ENCODE data around the gene SSBP2.
"Not testable (repeated sequence)": the region's sequence is repeated elsewhere in the genome, so short reads cannot be mapped to it uniquely, and the experiment has no call there.

Gene SSBP2

DNA sequence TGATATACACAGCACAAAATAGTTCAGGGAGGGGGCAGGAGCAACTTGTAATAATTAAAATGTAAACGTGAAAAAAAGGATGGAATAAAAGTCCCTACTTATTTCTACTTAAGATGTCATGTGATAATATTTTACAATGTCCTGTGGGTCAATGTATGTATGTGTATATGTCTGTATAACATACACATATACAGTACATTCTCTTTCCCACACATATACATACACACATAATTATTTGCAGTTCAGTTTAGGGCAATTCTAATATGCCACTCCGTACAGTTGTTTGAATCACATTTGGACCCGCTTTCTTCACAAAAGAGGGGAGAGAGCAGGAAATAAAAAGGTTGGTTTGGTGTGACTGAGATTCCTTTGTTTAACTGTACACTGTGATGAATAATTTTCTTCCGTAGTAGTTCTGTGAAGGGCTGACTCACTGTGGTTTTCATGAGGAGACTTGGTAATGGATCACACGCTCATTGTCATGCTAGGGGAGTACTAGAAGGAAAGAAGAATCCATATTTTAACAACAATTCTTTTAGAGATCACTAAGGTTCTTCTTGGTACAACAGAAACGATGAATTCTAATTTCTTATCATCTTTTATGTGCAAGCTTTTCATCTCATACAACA, 330.7 kb downstream of the SSBP2 start:
- DNase-seq: no peak

DNA sequence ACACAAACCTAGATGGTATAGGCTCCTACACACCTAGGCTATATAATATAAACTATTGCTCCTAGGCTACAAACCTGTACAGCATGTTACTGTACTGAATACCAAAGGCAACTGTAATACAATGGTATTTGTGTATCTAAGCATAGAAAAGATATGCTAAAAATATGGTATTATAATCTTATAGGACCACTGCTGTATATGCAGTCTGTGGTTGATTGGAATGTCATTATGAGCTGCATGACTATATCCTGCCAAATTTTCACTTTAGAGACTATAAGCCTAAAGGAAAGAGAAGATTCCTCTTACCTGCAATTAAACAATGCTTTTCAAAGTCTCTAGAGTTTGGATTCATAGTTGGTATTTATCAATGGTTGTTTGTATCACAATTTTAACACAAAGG, 332.3 kb downstream of the SSBP2 start:
- no peak for DNase-seq

- DNase-seq: no peak
Observed at GRCh38 chr5:81417052-81417451, 333.8 kb downstream of the SSBP2 start.

DNA sequence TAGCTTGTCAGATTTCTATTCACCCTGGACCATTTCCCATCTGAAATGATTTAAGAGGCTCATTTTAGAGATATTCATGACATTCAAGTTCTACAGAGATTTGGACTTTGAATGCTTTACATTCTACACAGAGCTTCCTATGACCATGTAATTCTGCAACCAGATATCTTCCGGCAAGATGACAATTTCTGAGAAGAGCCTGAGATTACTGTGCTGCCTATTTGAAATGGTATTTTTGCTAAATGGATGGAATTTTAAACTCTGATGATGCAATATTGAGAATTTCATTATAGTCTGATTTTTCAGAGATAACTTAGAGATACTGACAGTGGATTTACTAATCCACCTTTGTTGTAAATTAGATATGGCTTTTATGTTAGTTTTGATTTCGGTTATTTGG, 341.0 kb downstream of the SSBP2 start:
- DNase-seq: no peak

DNA sequence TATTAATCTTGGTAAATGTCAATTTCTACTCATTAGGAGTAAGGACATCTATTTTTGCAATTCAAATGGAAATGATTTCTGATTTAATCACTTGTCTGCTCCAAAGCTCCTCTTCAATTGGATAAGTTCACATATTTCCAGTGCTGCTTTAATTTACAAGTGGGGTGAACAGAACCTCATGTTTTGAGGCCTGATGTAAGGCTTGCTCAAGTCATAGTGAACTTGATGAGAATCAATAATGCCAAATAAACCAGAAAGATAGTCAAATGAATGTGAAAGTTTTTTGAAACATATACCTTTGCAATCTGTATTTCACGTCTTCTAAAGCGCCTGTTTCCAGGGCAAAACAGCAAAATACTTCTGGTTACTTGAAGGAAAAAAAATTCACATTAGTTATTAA, 341.5 kb downstream of the SSBP2 start:
- no peak for DNase-seq

GRCh38 chr5:81408496-81408895, 342.4 kb downstream of the SSBP2 start:
- DNase-seq: no peak

DNA sequence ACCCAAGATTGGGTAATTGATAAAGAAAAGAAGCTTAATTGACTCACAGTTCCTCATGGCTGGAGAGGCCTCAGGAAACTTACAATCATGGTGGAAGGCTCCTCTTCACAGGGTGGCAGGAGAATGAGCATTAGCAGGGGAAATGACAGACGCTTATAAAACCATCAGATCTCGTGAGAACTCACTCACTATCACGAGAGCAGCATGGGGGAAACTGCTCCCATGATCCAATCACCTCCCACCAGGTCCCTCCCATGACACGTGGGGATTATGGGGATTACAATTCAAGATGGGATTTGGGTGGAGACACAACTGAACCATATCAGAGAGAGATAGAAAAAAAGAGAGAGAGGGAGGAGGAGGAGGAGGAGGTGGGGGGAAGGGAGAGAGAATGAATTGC, 343.1 kb downstream of the SSBP2 start:
- not testable (repeated sequence) for DNase-seq

- no peak for DNase-seq
Observed at GRCh38 chr5:81405126-81405891, 345.6 kb downstream of the SSBP2 start.

- no peak for DNase-seq
Observed at GRCh38 chr5:81402192-81402930, 348.5 kb downstream of the SSBP2 start.

DNA sequence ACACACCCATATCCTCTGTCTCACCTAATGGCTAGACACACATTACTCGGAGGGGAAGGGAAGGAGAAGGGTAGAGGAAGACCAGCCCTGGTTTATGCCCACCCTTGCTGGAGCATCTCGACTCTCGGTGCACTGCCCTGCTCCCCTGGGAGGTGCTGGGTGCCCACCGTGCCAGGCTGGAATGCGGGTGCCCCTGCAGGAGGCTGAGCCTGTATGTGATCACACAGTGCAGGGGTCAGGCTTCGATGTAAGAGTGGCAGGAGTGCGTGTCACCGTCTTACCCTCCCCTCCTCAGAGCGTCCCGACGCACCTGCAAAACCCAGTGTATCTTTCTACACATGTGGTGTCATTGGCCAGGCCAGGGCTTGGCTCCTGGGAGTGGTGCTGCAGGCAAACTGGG, 349.6 kb downstream of the SSBP2 start:
- DNase-seq: no peak

DNA sequence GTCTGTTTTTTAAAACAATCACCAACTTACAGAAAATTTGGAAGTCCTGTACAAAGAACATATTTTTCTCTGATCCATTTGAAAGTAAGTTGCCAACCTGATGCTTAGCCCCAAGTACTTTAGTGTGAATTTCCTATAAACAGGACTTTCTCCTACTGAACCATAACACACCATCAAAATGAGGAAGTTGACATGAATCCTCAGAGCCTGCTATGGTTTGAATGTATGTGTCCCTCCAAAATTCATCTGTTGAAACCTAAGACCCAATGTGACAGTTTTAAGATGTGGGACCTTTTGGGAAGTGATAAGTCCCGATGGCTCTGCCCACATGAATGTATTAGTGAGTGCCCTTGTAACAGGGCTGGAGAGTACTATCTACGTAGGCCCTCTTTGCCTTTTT, 350.5 kb downstream of the SSBP2 start:
- DNase-seq: no peak

GRCh38 chr5:81398741-81399140, 352.2 kb downstream of the SSBP2 start:
- no peak for DNase-seq

- no peak for DNase-seq
Observed at GRCh38 chr5:81397176-81397575, 353.7 kb downstream of the SSBP2 start.

- no peak for DNase-seq
Observed at GRCh38 chr5:81395262-81395661, 355.6 kb downstream of the SSBP2 start.

GRCh38 chr5:81393783-81394718, 356.8 kb downstream of the SSBP2 start, which contains the start of gene ACOT12:
Gene ACOT12, minus strand, starts transcription at chr5:81394134. Its CDS starts 20 bp downstream, at chr5:81394114.
- no peak for DNase-seq

DNA sequence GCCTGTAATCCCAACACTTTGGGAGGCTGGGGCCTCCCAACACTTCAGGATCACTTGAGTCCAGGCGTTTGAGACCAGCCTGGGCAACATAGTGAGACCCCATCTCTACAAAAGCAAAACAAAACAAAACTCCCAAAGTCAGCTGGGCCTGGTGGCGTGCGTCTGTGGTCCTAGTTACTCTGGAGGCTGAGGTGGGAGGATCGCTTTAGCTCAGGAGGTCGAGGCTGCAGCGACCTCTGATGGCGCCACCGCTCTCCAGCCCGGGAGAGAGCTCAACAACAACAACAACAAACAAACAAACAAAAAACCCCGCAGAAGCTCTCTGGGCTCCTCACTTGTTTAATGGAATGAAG, 357.5 kb downstream of the SSBP2 start:
- DNase-seq: no peak

DNA sequence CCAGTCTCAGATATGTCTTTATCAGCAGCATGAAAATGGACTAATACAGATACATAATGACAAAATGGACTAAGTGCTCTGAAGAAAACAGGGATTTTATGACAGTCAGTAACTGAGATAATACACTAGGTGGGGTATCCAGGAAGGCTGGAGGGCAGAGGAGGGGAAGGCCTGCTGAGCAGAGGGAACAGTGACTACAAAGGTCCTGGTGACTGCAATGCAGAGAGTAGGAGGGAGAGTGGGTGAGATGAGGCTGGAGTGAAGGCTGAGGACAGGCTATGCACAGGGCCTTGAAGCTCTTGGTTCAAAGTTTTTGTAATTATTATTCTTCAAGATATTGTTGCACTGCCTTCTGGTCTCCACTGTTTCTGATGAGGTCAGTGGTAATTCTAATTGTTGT, 361.9 kb downstream of the SSBP2 start:
- DNase-seq: no peak

DNA sequence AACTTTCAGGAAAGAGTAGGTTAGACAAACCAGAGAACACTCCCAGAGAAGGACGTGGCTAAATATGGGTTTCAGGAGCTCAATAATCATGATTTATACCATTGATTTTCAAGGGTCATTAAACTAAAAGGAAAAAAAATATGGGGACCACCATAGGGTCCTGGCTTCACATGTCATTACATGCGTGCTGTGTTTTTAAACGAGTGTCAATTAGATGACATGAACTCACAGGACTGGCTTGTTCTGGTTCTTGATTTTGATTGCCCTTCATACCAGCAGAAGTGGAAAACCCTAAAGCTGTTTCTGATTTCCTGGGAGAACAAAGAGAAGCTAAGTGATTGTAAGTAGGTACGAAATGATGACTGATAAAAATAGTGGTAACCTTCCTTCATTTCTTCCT, 362.7 kb downstream of the SSBP2 start:
- no peak for DNase-seq

DNA sequence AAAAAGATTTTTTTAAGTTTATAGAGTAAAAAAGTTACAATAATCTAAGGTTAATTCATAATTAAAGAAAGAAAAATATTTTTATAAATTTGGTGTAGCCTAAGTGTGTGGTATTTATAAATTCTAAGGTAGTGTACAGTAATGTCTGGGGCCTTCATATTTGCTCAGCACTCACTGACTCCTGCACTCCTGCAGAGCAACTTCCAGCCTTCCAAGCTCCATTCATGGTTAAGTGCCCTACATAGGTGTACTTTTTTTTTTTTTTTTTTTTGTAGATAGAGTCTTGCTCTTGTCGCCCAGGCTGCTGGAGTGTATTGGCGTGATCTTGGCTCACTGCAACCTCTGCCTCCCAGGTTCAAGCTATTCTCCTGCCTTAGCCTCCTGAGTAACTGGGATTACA, 367.0 kb downstream of the SSBP2 start:
- DNase-seq: no peak

DNA sequence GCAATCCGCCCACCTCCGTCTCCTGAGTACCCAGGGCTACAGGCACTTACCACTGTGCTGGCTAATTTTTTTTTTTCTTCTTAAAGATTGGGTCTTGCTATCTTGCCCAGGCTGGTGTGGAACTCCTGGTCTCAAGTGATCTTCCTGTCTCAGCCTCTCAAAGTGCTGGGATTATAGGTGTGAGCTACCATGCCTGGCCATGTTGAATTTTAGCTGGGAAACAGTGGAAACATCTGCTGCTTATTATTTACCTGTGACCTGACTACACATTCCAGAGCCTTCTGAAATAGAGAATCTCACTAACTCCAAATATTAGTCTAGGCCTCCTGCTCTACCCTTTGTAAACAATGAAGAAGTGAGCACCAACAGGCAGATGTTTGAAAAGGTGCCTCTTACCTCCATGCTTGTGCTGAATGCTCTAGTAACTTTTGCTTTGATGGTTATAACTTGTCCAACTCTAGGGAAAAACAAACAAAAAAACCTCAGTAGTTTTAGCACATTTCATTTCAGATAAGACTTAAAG, 379.5 kb downstream of the SSBP2 start:
- no peak for DNase-seq

DNA sequence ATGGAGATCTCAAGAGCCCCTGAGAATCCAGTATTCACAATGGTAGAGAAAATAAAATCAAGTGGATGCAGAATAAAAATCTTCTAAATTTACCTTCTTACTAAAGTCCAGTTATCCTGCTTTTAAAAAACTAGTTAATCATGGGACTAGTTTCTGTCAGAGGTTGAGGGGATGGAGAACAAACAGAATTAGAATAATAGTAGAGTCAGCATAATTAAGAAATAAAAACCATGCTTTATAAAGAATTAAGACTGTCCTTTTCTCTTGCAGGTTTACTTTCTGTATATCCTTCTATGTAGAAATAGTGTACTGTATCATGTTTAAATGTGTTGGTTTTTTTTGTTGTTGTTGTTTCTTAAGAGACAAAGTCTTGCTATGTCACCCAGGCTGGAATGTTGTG, 380.0 kb downstream of the SSBP2 start:
- no peak for DNase-seq

GRCh38 chr5:81365541-81365940, 385.4 kb downstream of the SSBP2 start:
- DNase-seq: no peak

Data from CD4-positive, alpha-beta T cell treated with Interleukin-17A for 1 hour (primary cell).